Stomach (tissue), 19 donors: ENCODE results near the gene CD164L2. TPM values are rescaled to one million over a fixed set of nuclear protein-coding genes. Genes with fewer than 3 reads are reported as not detected.
"Not testable (repeated sequence)": the region's sequence is repeated elsewhere in the genome, so short reads cannot be mapped to it uniquely, and the experiment has no call there.

ENCODE experiments used
- DNase-seq, 2 donors: peaks; one replicate each; pipeline versions ENCODE4 v3.0.0 to v3.0.0-alpha.2; 2013 to 2019
- H3K27ac ChIP-seq, 5 donors: fragments of 200-600 bp in 4 of 5; sonication (generic) in 4 of 5; one replicate each; pipeline ENCODE4 v1.5.1; 2013 to 2019; ENCODE audit warnings: mild to moderate bottlenecking in 1 of 5, moderate library complexity in 1 of 5
- H3K27me3 ChIP-seq, 3 donors: fragments of 200-600 bp; sonication (generic); one replicate each; pipeline ENCODE4 v1.5.1; 2017 to 2019; ENCODE audit warnings: mixed run types in 1 of 3
- H3K36me3 ChIP-seq, 4 donors: fragments of 200-600 bp; sonication (generic); 1 replicate in 3 of 4; 2 replicates in 1 of 4; pipeline ENCODE4 v1.5.1; 2016 to 2019
- H3K4me1 ChIP-seq, 4 donors: fragments of 200-600 bp; sonication (generic); one replicate each; pipeline ENCODE4 v1.5.1; 2016 to 2019
- H3K4me3 ChIP-seq, 4 donors: fragments of 200-600 bp; sonication (generic) in 3 of 4; one replicate each; pipeline ENCODE4 v1.5.1; 2016 to 2019; ENCODE audit warnings: mild to moderate bottlenecking in 1 of 4
- H3K9me3 ChIP-seq, 4 donors: fragments of 200-600 bp; sonication (generic); one replicate each; pipeline ENCODE4 v1.5.1; 2016 to 2019
- CTCF ChIP-seq, 7 experiments: fragments of 450-650 bp in 4 of 7; fragments of 200-600 bp in 3 of 7; sonication (generic) in 3 of 7; IDR thresholded peaks; one replicate each; pipeline ENCODE4 v1.5.1; 2016 to 2019; ENCODE audit warnings: antibody characterized with exemption in 7 of 7, control low read depth in 2 of 7, mild to moderate bottlenecking in 1 of 7
- EP300 ChIP-seq: sonication (generic); formaldehyde crosslinking; IDR thresholded peaks from one replicate; pipeline ENCODE4 v1.6.1; 2017; ENCODE audit warnings: antibody characterized with exemption
- POLR2A ChIP-seq, 4 donors: fragments of 450-650 bp; IDR thresholded peaks; one replicate each; pipeline ENCODE4 v1.6.1; 2016; ENCODE audit warnings: antibody characterized with exemption in 4 of 4, control low read depth in 2 of 4, mild to moderate bottlenecking in 1 of 4, moderate library complexity in 1 of 4
- POLR2AphosphoS5 ChIP-seq, 3 donors: sonication (generic); formaldehyde crosslinking; IDR thresholded peaks; one replicate each; pipeline ENCODE4 v1.6.1; 2016; ENCODE audit warnings: antibody characterized with exemption in 3 of 3
- WGBS, 5 donors: extraction: QIAGEN DNeasy Blood & Tissue Kit in 3 of 5; methylation state at CpG; one replicate each; pipeline versions ENCODE4 v1.1.5 to v1.1.7; 2013 to 2018; 5-methylcytosine and 5-hydroxymethylcytosine counted together
- intact Hi-C: fragments of 100-400 bp; cut with DNase I; formaldehyde crosslinking; loops from one replicate; pipeline ENCODE4 v1.15.1; 2023; ENCODE audit warnings: low total_unique reads
- long read RNA-seq, 10 donors: transcript quantifications; one replicate each; lab custom pipeline, GENCODE V29; 2026
- polyA plus RNA-seq, 3 donors: library from polyadenylated mRNA; stranded (reverse); fragments of 200-250 nt; gene quantifications; one replicate each; pipeline ENCODE4 v1.2.3, GENCODE V29; 2013
- total RNA-seq, 5 donors: library from RNA; depleted of rRNA; stranded (reverse); fragments of >200 nt; gene quantifications; one replicate each; pipeline versions ENCODE4 v1.1.0 to v1.2.3, GENCODE V29; 2014 to 2016
- donor health status: healthy with polysubstance abuse.
- donor health status: Bipolar disorder and iron deficiency.
- donor health status: healthy.

The CD164L2 gene
- total RNA-seq (not detected), polyA plus RNA-seq (1 to 10 TPM in 2 of 3 donors, not detected in 1; 1.5 to 8.7 TPM)
- long read RNA-seq, donor 1: 0 reads
- long read RNA-seq, donor 2: 0 reads
- long read RNA-seq, donor 3: 0 reads
- long read RNA-seq, donor 4: 0 reads
- long read RNA-seq, donor 5: 0 reads
- long read RNA-seq, donor 6: 0 reads
- long read RNA-seq, donor 7: 0 reads
- long read RNA-seq, donor 8, partial matches to known transcripts: 0 of 1 reads
- long read RNA-seq, donor 8, other reads (novel, unspliced or antisense): 0 of 1 reads
- long read RNA-seq, donor 9: 0 reads
- long read RNA-seq, donor 10: 0 reads

- Histone ChIP-seq H3K9me3 (no peaks in the 10 kb centered on the region), H3K4me1 (peaks cover 6 to 12% (median 7%) of the 10 kb centered on the region in 4 donors), H3K27ac (no peak within 1 kb of the TSS), H3K36me3 (no peaks in the 10 kb centered on the region), H3K27me3 (peaks cover 0 to 17% (median 5%) of the 10 kb centered on the region in 3 donors), H3K4me3 (peak within 1 kb of the TSS; percentile 14 to 40 (median 28))
- intact Hi-C loops: no loop called here
- peak; percentile 82 to 85 for DNase-seq
- no peak for TF ChIP-seq CTCF (IDR thresholded peaks at IDR 0.05)
- no peak for TF ChIP-seq POLR2AphosphoS5 (IDR thresholded peaks at IDR 0.05)
- no peak for TF ChIP-seq POLR2A (IDR thresholded peaks at IDR 0.05)
- 9 to 26% (median 14%) methylated on average over 7 to 43 of the region's 43 CpGs for WGBS, 5 donors
These were observed at the start of gene CD164L2 for GRCh38 chr1:27383039-27383605. Gene CD164L2, minus strand, starts transcription at chr1:27383333. Its CDS starts 94 bp downstream, at chr1:27383239.

GRCh38 chr1:27432725-27433124 lies 49.6 kb upstream of the CD164L2 start:
- intact Hi-C loops, H3K4me3 ChIP-seq, H3K36me3 ChIP-seq, DNase-seq, H3K9me3 ChIP-seq, H3K27me3 ChIP-seq: not testable (repeated sequence)
- WGBS, 5 donors: 67 to 86% (median 73%) methylated on average over 1 of the region's 1 CpG
- Histone ChIP-seq H3K27ac (peak overlapping the region in 2 of 5 donors; percentile 78 to 81), H3K4me1 (peaks cover 74 to 98% (median 90%) of the 10 kb centered on the region in 4 donors)

- intact Hi-C loops: no loop called here
- Histone ChIP-seq H3K4me3 (no peak overlapping the region), H3K27me3 (no peaks in the 10 kb centered on the region), H3K27ac (peak overlapping the region in 4 of 5 donors; percentile 76 to 83 (median 81)), H3K4me1 (peaks cover 67 to 98% (median 87%) of the 10 kb centered on the region in 4 donors), H3K36me3 (peaks cover 5 to 19% (median 18%) of the 10 kb centered on the region in 4 donors), H3K9me3 (no peaks in the 10 kb centered on the region)
- WGBS, 5 donors: 62 to 77% (median 72%) methylated on average over 2 of the region's 2 CpGs
- DNase-seq: no peak
- TF ChIP-seq EP300 (no peak), CTCF (IDR thresholded peaks at IDR 0.05) (no peak), POLR2AphosphoS5 (IDR thresholded peaks at IDR 0.05) (no peak), POLR2A (IDR thresholded peaks at IDR 0.05) (no peak)
These were observed 48.4 kb upstream of the CD164L2 start for GRCh38 chr1:27431601-27431940.

GRCh38 chr1:27430903-27431600 lies 47.9 kb upstream of the CD164L2 start:
- WGBS, 5 donors: 21 to 68% (median 43%) methylated on average over 1 of the region's 1 CpG
- H3K27ac ChIP-seq: peak overlapping the region in 4 of 5 donors; percentile 76 to 83 (median 81)
- H3K4me3 ChIP-seq: no peak overlapping the region
- peak in 1 of 2 donors; percentile 66 for DNase-seq
- H3K4me1 ChIP-seq: peaks cover 62 to 98% (median 85%) of the 10 kb centered on the region in 4 donors
- intact Hi-C loops: no loop called here
- H3K9me3 ChIP-seq: no peaks in the 10 kb centered on the region
- TF ChIP-seq CTCF (IDR thresholded peaks at IDR 0.05) (no peak), POLR2AphosphoS5 (IDR thresholded peaks at IDR 0.05) (peak in 2 of 3 donors; percentile 23 to 31)
- peaks cover 5 to 24% (median 23%) of the 10 kb centered on the region in 4 donors for H3K36me3 ChIP-seq
- no peaks in the 10 kb centered on the region for H3K27me3 ChIP-seq
